Epithelial cell of esophagus (primary cell): ENCODE measurements around the gene UPF3A.

Experiments used
- DNase-seq: peaks from one replicate; pipeline ENCODE4 v3.0.0; 2010; ENCODE audit warnings: low read depth
- H3K4me3 ChIP-seq: 2 replicates; pipeline ENCODE4 v1.5.1; 2011; ENCODE audit warnings: mild to moderate bottlenecking, low read length, control low read depth
- CTCF ChIP-seq: IDR thresholded peaks from 2 replicates; pipeline ENCODE4 v1.5.1; 2011; ENCODE audit warnings: low read depth, mild to moderate bottlenecking, low read length, control low read depth, inconsistent platforms; ENCODE audit not compliant: insufficient read depth; ENCODE audit errors: missing control alignments

Gene UPF3A

GRCh38 chr13:114281351-114282040 is at the start of gene UPF3A:
Gene UPF3A, plus strand, starts transcription at chr13:114281601. Its CDS starts 39 bp downstream, at chr13:114281640.
- no peak for TF ChIP-seq CTCF
- DNase-seq: peak; percentile 94
- H3K4me3 ChIP-seq: peak within 1 kb of the TSS; percentile 73

GRCh38 chr13:114231886-114232285 is 49.5 kb upstream of the UPF3A start:
- no peak overlapping the region for H3K4me3 ChIP-seq
- DNase-seq: no peak
- no peak for TF ChIP-seq CTCF

GRCh38 chr13:114234266-114234644 is 47.1 kb upstream of the UPF3A start:
- no peak for DNase-seq
- no peak for TF ChIP-seq CTCF
- peak overlapping the region; percentile 31 for H3K4me3 ChIP-seq

GRCh38 chr13:114234645-114235421 is 46.6 kb upstream of the UPF3A start, which contains the start of gene CDC16:
Gene CDC16, plus strand, starts transcription at chr13:114234897. Its CDS starts 188 bp downstream, at chr13:114235085.
- TF ChIP-seq CTCF: no peak
- peak; percentile 92 for DNase-seq
- peak within 1 kb of the TSS; percentile 81 for H3K4me3 ChIP-seq

- TF ChIP-seq CTCF: no peak
- peak overlapping the region; percentile 81 for H3K4me3 ChIP-seq
- peak; percentile 7 for DNase-seq
These were observed 45.7 kb upstream of the UPF3A start for GRCh38 chr13:114235697-114236096.

GRCh38 chr13:114236227-114236626 is 45.2 kb upstream of the UPF3A start:
- no peak for TF ChIP-seq CTCF
- no peak for DNase-seq
- H3K4me3 ChIP-seq: peak overlapping the region; percentile 81
